Esophagus (tissue), 2 donors: Measurements from ENCODE around the gene PNLIPRP2. TPM values are rescaled to one million over a fixed set of nuclear protein-coding genes. Genes with fewer than 3 reads are reported as not detected.

Source experiments
- H3K27ac ChIP-seq, 2 donors: one replicate each; pipeline ENCODE4 v1.5.1; 2013; ENCODE audit warnings: low read depth in 2 of 2, mild to moderate bottlenecking in 2 of 2, inconsistent platforms in 1 of 2, low read length in 1 of 2, moderate library complexity in 1 of 2
- H3K27me3 ChIP-seq, 2 donors: one replicate each; pipeline ENCODE4 v1.6.1; 2013; ENCODE audit warnings: low read length in 2 of 2, control low read depth in 1 of 2, mild to moderate bottlenecking in 1 of 2; ENCODE audit not compliant: insufficient read depth in 2 of 2, control insufficient read depth in 1 of 2
- H3K36me3 ChIP-seq, 2 donors: one replicate each; pipeline ENCODE4 v1.6.1; 2013; ENCODE audit warnings: low read length in 1 of 2; ENCODE audit not compliant: control insufficient read depth in 2 of 2, insufficient read depth in 2 of 2
- H3K4me1 ChIP-seq, 2 donors: one replicate each; pipeline ENCODE4 v1.6.1; 2013; ENCODE audit warnings: low read length in 1 of 2; ENCODE audit not compliant: control insufficient read depth in 2 of 2, insufficient read depth in 2 of 2
- H3K4me3 ChIP-seq, 2 donors: one replicate each; pipeline ENCODE4 v1.5.1; 2013; ENCODE audit warnings: low read length in 2 of 2, mild to moderate bottlenecking in 2 of 2, low read depth in 1 of 2, moderate library complexity in 1 of 2
- H3K9me3 ChIP-seq, 2 donors: one replicate each; pipeline ENCODE4 v1.6.1; 2013; ENCODE audit warnings: mild to moderate bottlenecking in 2 of 2, low read depth in 1 of 2, low read length in 1 of 2, moderate library complexity in 1 of 2; ENCODE audit not compliant: control insufficient read depth in 2 of 2, insufficient read depth in 1 of 2
- WGBS, 2 donors: extraction: QIAGEN DNeasy Blood & Tissue Kit; methylation state at CpG; one replicate each; pipeline ENCODE4 v1.1.7; 2013; 5-methylcytosine and 5-hydroxymethylcytosine counted together
- polyA plus RNA-seq, 2 donors: library from polyadenylated mRNA; stranded (reverse); fragments of 200-250 nt; gene quantifications; one replicate each; pipeline ENCODE4 v1.2.3, GENCODE V29; 2013
- donor health status: healthy with polysubstance abuse.
- donor health status: Bipolar disorder and iron deficiency.

The PNLIPRP2 gene
- polyA plus RNA-seq, 2 donors: 0.05 to 0.14 TPM

- Histone ChIP-seq H3K36me3 (peaks cover 0 to 3% of the 10 kb centered on the region in 2 donors), H3K4me1 (peaks cover 0 to 2% of the 10 kb centered on the region in 2 donors), H3K27me3 (no peaks in the 10 kb centered on the region), H3K4me3 (no peak overlapping the region), H3K27ac (no peak overlapping the region), H3K9me3 (peaks cover 0 to 3% of the 10 kb centered on the region in 2 donors)
- WGBS, 2 donors: 54 to 57% methylated on average over 5 of the region's 5 CpGs
Measured at GRCh38 chr10:116671274-116671926, 50.6 kb downstream of the PNLIPRP2 start.

DNA sequence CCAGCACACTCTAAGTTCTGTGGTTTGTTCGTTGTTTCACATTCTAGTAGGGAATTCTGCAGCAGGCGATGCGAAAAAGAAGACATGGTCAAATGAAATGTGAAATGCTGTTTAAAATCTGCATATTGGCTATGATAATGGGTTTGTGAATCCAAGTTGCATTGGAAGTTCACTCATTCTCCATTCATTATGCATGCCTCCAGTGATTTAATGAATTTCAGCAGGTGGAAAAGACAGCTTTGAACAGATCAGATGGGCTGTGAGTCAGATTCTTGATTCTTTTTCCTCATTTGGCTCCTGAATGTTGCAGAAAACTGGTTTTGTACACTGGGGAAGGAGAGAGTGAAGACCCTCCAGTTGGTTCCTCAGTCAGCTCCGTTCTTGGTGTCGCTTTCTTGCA is 52.1 kb downstream of the PNLIPRP2 start:
- Histone ChIP-seq H3K27ac (no peak overlapping the region), H3K27me3 (no peaks in the 10 kb centered on the region), H3K4me3 (no peak overlapping the region), H3K9me3 (peaks cover 0 to 3% of the 10 kb centered on the region in 2 donors), H3K36me3 (peaks cover 0 to 3% of the 10 kb centered on the region in 2 donors), H3K4me1 (peaks cover 0 to 2% of the 10 kb centered on the region in 2 donors)
- 91 to 93% methylated on average over 5 of the region's 5 CpGs for WGBS, 2 donors

DNA sequence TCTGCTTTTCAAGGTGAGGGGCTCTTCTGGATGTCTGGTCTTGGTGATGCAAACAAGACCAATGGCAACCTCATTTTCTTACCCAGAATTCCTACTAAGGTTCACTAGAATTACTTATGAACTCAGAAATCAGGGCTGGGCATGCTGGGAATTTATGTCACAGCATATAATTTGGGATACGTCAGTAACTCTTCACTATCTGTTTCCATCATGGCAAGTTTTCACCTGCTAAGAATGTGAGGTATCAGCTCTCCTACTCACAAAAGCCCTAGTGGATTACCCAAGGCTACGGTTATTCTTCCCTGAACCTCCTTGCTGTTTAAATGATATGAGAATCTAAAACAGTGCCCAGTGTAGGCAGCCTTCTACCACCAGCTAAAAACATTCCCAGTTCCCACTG is 53.1 kb downstream of the PNLIPRP2 start:
- no peaks in the 10 kb centered on the region for H3K27me3 ChIP-seq
- no peak overlapping the region for H3K4me3 ChIP-seq
- 70 to 79% methylated on average over 2 of the region's 2 CpGs for WGBS, 2 donors

GRCh38 chr10:116674901-116675423 is 54.2 kb downstream of the PNLIPRP2 start:
- Histone ChIP-seq H3K9me3 (no peaks in the 10 kb centered on the region), H3K27ac (no peak overlapping the region), H3K27me3 (no peaks in the 10 kb centered on the region), H3K4me3 (no peak overlapping the region), H3K36me3 (peaks cover 0 to 3% of the 10 kb centered on the region in 2 donors), H3K4me1 (no peaks in the 10 kb centered on the region)
- WGBS, 2 donors: 92 to 93% methylated on average over 32 of the region's 32 CpGs

More for the DNA sequence above, 53.1 kb downstream of the PNLIPRP2 start:
- Histone ChIP-seq H3K36me3 (peaks cover 0 to 3% of the 10 kb centered on the region in 2 donors), H3K27ac (no peak overlapping the region), H3K4me1 (peaks cover 0 to 2% of the 10 kb centered on the region in 2 donors), H3K9me3 (peaks cover 0 to 3% of the 10 kb centered on the region in 2 donors)

- Histone ChIP-seq H3K4me3 (no peak overlapping the region), H3K4me1 (no peaks in the 10 kb centered on the region), H3K9me3 (no peaks in the 10 kb centered on the region), H3K27me3 (no peaks in the 10 kb centered on the region), H3K36me3 (peaks cover 0 to 3% of the 10 kb centered on the region in 2 donors), H3K27ac (no peak overlapping the region)
- 85 to 90% methylated on average over 11 of the region's 11 CpGs for WGBS, 2 donors
Measured at GRCh38 chr10:116676118-116676517, 55.4 kb downstream of the PNLIPRP2 start.

DNA sequence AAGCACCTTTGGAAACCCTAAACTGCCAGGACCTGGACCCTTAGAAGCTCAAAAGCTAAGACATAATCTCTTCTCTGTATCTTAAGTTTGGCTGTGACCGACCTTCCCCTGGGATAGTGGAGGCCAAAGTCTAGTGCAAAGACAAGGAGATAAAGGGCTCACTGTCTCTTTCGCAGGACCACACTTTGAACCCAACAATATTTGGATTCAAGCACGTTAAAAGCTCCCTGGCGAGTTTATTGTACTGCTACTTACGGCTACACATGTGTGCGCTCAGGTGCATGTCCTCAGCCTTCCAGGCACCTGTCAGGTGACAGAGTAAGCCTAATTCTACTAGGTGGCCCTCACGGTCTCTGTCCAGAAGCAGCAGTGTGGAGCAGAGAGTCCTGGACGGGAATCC is 55.9 kb downstream of the PNLIPRP2 start:
- H3K27ac ChIP-seq: no peak overlapping the region
- H3K36me3 ChIP-seq: peaks cover 0 to 3% of the 10 kb centered on the region in 2 donors
- WGBS, 2 donors: 79 to 86% methylated on average over 8 of the region's 8 CpGs
- no peak overlapping the region for H3K4me3 ChIP-seq
- no peaks in the 10 kb centered on the region for H3K9me3 ChIP-seq
- H3K27me3 ChIP-seq: no peaks in the 10 kb centered on the region
- H3K4me1 ChIP-seq: no peaks in the 10 kb centered on the region

- Histone ChIP-seq H3K9me3 (no peaks in the 10 kb centered on the region), H3K27ac (no peak overlapping the region), H3K4me1 (no peaks in the 10 kb centered on the region), H3K27me3 (no peaks in the 10 kb centered on the region), H3K36me3 (peaks cover 0 to 3% of the 10 kb centered on the region in 2 donors), H3K4me3 (no peak overlapping the region)
- 94 to 95% methylated on average over 15 of the region's 15 CpGs for WGBS, 2 donors
Measured at GRCh38 chr10:116679351-116679750, 58.6 kb downstream of the PNLIPRP2 start.

- Histone ChIP-seq H3K9me3 (no peaks in the 10 kb centered on the region), H3K4me3 (no peak overlapping the region), H3K4me1 (no peaks in the 10 kb centered on the region), H3K27me3 (no peaks in the 10 kb centered on the region), H3K36me3 (no peaks in the 10 kb centered on the region), H3K27ac (no peak overlapping the region)
- WGBS, 2 donors: 77 to 84% methylated on average over 9 of the region's 9 CpGs
Measured at GRCh38 chr10:116683166-116683565, 62.4 kb downstream of the PNLIPRP2 start.

GRCh38 chr10:116683821-116684220 is 63.1 kb downstream of the PNLIPRP2 start:
- Histone ChIP-seq H3K4me3 (no peak overlapping the region), H3K27me3 (no peaks in the 10 kb centered on the region), H3K36me3 (no peaks in the 10 kb centered on the region), H3K9me3 (no peaks in the 10 kb centered on the region), H3K4me1 (no peaks in the 10 kb centered on the region), H3K27ac (no peak overlapping the region)
- 91 to 94% methylated on average over 11 of the region's 11 CpGs for WGBS, 2 donors

- Histone ChIP-seq H3K27ac (no peak overlapping the region), H3K27me3 (no peaks in the 10 kb centered on the region), H3K4me1 (no peaks in the 10 kb centered on the region), H3K36me3 (no peaks in the 10 kb centered on the region), H3K9me3 (no peaks in the 10 kb centered on the region), H3K4me3 (no peak overlapping the region)
- 88 to 96% methylated on average over 5 of the region's 5 CpGs for WGBS, 2 donors
Measured at GRCh38 chr10:116684781-116685180, 64.0 kb downstream of the PNLIPRP2 start.
